SKM-1 treated with dmso at 0.1 percent for 144 hours (cell line): Measurements from ENCODE around the gene PMM2.

Experiments used
- DNase-seq: peaks from one replicate; lab custom pipeline; 2025; ENCODE audit not compliant: unreplicated experiment; lab: John Stamatoyannopoulos, UW

Gene PMM2

GRCh38 chr16:8849411-8850011 lies 51.9 kb downstream of the PMM2 start:
- DNase-seq: no peak

- peak; percentile 77 for DNase-seq
Measured at GRCh38 chr16:8850279-8850885, 52.7 kb downstream of the PMM2 start.

- no peak for DNase-seq
Measured at GRCh38 chr16:8851761-8852403, 54.2 kb downstream of the PMM2 start.

- no peak for DNase-seq
Measured at GRCh38 chr16:8852534-8852933, 54.9 kb downstream of the PMM2 start.

- DNase-seq: no peak
Measured at GRCh38 chr16:8853150-8853549, 55.5 kb downstream of the PMM2 start.

GRCh38 chr16:8853611-8854010 lies 56.0 kb downstream of the PMM2 start:
- DNase-seq: no peak

- no peak for DNase-seq
Measured at GRCh38 chr16:8854298-8854948, 56.8 kb downstream of the PMM2 start.

- DNase-seq: no peak
Measured at GRCh38 chr16:8855051-8855786, 57.6 kb downstream of the PMM2 start.

GRCh38 chr16:8855972-8856371 lies 58.3 kb downstream of the PMM2 start:
- DNase-seq: no peak

- DNase-seq: no peak
Measured at GRCh38 chr16:8858994-8859912, 61.6 kb downstream of the PMM2 start.

GRCh38 chr16:8859913-8860881 lies 62.6 kb downstream of the PMM2 start:
- no peak for DNase-seq

GRCh38 chr16:8861563-8862308 lies 64.1 kb downstream of the PMM2 start:
- DNase-seq: no peak

GRCh38 chr16:8862309-8863130 lies 64.9 kb downstream of the PMM2 start:
- no peak for DNase-seq

GRCh38 chr16:8863594-8864424 lies 66.2 kb downstream of the PMM2 start:
- DNase-seq: no peak

- DNase-seq: no peak
Measured at GRCh38 chr16:8864480-8865110, 67.0 kb downstream of the PMM2 start.

GRCh38 chr16:8865145-8865882 lies 67.7 kb downstream of the PMM2 start:
- no peak for DNase-seq
